Measurements from ENCODE around the gene DENND5A.
"Not testable (repeated sequence)": the region's sequence is repeated elsewhere in the genome, so short reads cannot be mapped to it uniquely, and the experiment has no call there.

DENND5A gene

GRCh38 chr11:9264316-9265210 is 587 bp downstream of the DENND5A start:
- Histone ChIP-seq H3K4me1 (ENCODE audit: control insufficient read depth, insufficient read depth, low read length) (no peaks in the 10 kb centered on the region), H3K9me3 (ENCODE audit: control insufficient read depth, low read length) (no peaks in the 10 kb centered on the region), H3K4me3 (ENCODE audit: insufficient read depth, low read depth, low read length) (peak overlapping the region; percentile 92), H3K27ac (ENCODE audit: insufficient read depth, low read depth, low read length, poor library complexity, severe bottlenecking) (peak overlapping the region; percentile 55), H3K36me3 (ENCODE audit: control insufficient read depth, insufficient read depth, low read length) (no peaks in the 10 kb centered on the region), H3K27me3 (ENCODE audit: control insufficient read depth, insufficient read depth, low read length, poor library complexity, severe bottlenecking) (no peaks in the 10 kb centered on the region)
- WGBS, 2 experiments: 0% methylated on average over 76 of the region's 76 CpGs

DNA sequence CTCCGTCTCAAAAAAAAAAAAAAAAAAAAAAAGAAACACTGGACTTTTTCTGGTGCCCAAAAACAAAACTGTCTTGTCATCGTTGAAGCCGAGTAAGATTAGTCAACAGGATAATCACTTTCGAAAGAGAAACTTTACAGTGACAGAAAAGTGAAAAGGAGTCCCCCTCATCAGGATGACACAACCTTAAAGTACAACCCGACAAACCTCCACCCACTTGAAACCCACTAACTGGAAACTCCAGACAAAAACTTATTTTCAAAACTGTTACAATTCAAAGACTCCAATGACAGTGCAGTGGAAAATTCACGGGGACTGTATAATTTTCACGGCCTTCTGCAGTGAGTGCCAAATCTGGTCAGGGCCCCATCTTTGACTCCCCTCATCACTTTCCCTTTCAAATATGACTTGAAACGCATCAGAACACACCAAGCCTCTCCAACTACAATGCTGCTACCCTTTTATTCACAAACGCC is 1.3 kb downstream of the DENND5A start:
- WGBS, 2 experiments: 40 to 48% methylated on average over 9 of the region's 9 CpGs
- Histone ChIP-seq H3K4me1 (ENCODE audit: control insufficient read depth, insufficient read depth, low read length) (no peaks in the 10 kb centered on the region), H3K36me3 (ENCODE audit: control insufficient read depth, insufficient read depth, low read length) (no peaks in the 10 kb centered on the region), H3K4me3 (ENCODE audit: insufficient read depth, low read depth, low read length) (peak overlapping the region; percentile 92), H3K9me3 (ENCODE audit: control insufficient read depth, low read length) (no peaks in the 10 kb centered on the region), H3K27me3 (ENCODE audit: control insufficient read depth, insufficient read depth, low read length, poor library complexity, severe bottlenecking) (no peaks in the 10 kb centered on the region), H3K27ac (ENCODE audit: insufficient read depth, low read depth, low read length, poor library complexity, severe bottlenecking) (peak overlapping the region; percentile 36)

GRCh38 chr11:9260838-9261146 is 4.4 kb downstream of the DENND5A start:
- not testable (repeated sequence) for H3K27ac ChIP-seq (ENCODE audit: insufficient read depth, low read depth, low read length, poor library complexity, severe bottlenecking); H3K9me3 ChIP-seq (ENCODE audit: control insufficient read depth, low read length); H3K36me3 ChIP-seq (ENCODE audit: control insufficient read depth, insufficient read depth, low read length); H3K27me3 ChIP-seq (ENCODE audit: control insufficient read depth, insufficient read depth, low read length, poor library complexity, severe bottlenecking); H3K4me1 ChIP-seq (ENCODE audit: control insufficient read depth, insufficient read depth, low read length); H3K4me3 ChIP-seq (ENCODE audit: insufficient read depth, low read depth, low read length)
- 90 to 92% methylated on average over 2 of the region's 2 CpGs for WGBS, 2 experiments

DNA sequence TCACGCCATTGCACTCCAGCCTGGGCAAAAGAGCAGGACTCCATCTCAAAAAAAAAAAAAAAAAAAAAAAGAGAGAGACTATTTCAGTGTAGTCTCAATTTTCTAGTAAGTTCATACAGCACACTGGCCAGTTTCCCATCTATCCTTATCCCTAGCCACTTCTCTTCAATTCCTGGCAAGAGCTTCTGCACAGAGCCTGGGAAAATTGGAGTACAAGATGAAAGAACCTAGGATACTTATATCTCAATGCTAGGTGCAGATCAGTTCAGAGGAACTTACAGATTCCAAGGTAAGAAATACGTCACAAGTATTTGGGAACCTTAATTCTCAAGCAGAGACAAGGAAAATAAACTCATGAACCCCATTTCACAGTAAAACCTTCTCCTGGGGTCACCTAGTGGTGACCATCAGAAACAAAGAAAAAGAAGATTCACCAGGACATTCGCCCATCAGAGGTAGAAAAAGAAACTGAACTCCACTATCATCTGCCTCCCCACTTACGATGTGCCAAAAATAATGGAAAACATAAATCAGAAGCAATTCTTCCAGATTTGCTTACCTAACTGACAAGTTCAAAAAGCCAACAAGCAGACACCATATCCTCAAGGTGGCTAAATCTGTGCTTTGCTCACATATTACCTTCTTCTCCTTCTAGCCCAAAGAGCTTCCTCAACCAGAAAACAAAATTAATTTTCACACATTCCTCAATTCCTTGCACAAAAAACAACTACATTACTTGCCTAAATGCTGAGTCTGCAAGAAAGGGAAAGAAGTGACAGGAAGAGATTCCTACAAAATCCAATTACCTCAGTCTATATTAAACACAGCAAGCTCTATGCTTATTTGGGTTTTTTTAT is 4.9 kb downstream of the DENND5A start:
- Histone ChIP-seq H3K4me3 (ENCODE audit: insufficient read depth, low read depth, low read length) (no peak overlapping the region), H3K27me3 (ENCODE audit: control insufficient read depth, insufficient read depth, low read length, poor library complexity, severe bottlenecking) (no peaks in the 10 kb centered on the region), H3K9me3 (ENCODE audit: control insufficient read depth, low read length) (peaks cover 2% of the 10 kb centered on the region), H3K36me3 (ENCODE audit: control insufficient read depth, insufficient read depth, low read length) (peaks cover 5% of the 10 kb centered on the region), H3K27ac (ENCODE audit: insufficient read depth, low read depth, low read length, poor library complexity, severe bottlenecking) (no peak overlapping the region), H3K4me1 (ENCODE audit: control insufficient read depth, insufficient read depth, low read length) (no peaks in the 10 kb centered on the region)
- WGBS, 2 experiments: 92 to 95% methylated on average over 4 of the region's 4 CpGs

GRCh38 chr11:9258279-9258678 is 6.9 kb downstream of the DENND5A start:
- H3K36me3 ChIP-seq (ENCODE audit: control insufficient read depth, insufficient read depth, low read length); H3K27ac ChIP-seq (ENCODE audit: insufficient read depth, low read depth, low read length, poor library complexity, severe bottlenecking); H3K4me3 ChIP-seq (ENCODE audit: insufficient read depth, low read depth, low read length); H3K27me3 ChIP-seq (ENCODE audit: control insufficient read depth, insufficient read depth, low read length, poor library complexity, severe bottlenecking); H3K4me1 ChIP-seq (ENCODE audit: control insufficient read depth, insufficient read depth, low read length); H3K9me3 ChIP-seq (ENCODE audit: control insufficient read depth, low read length): not testable (repeated sequence)
- 92 to 97% methylated on average over 3 to 4 of the region's 4 CpGs for WGBS, 2 experiments

DNA sequence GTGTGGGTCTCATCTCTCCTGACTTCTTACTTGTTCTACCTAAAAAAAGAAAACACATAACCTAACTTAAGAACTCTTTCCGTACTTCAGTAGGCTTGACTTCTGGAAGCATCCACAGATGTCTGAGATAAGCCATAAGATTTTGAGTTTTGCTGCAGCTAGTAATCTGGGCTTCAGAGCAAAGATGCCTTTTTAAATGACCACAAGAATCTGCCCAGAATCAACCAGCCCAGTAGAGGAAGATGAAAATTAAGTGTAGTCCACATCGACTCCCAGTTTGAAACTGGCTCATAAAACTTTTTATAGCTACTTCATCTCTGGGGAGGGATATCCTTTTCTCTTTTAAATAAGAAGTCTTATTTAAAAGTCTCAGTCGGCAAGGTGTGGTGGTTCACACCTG is 10.7 kb downstream of the DENND5A start:
- Histone ChIP-seq H3K27me3 (ENCODE audit: control insufficient read depth, insufficient read depth, low read length, poor library complexity, severe bottlenecking) (no peaks in the 10 kb centered on the region), H3K27ac (ENCODE audit: insufficient read depth, low read depth, low read length, poor library complexity, severe bottlenecking) (no peak overlapping the region), H3K9me3 (ENCODE audit: control insufficient read depth, low read length) (peaks cover 2% of the 10 kb centered on the region), H3K36me3 (ENCODE audit: control insufficient read depth, insufficient read depth, low read length) (peaks cover 5% of the 10 kb centered on the region), H3K4me1 (ENCODE audit: control insufficient read depth, insufficient read depth, low read length) (no peaks in the 10 kb centered on the region), H3K4me3 (ENCODE audit: insufficient read depth, low read depth, low read length) (no peak overlapping the region)
- 93 to 100% methylated on average over 2 to 3 of the region's 3 CpGs for WGBS, 2 experiments

DNA sequence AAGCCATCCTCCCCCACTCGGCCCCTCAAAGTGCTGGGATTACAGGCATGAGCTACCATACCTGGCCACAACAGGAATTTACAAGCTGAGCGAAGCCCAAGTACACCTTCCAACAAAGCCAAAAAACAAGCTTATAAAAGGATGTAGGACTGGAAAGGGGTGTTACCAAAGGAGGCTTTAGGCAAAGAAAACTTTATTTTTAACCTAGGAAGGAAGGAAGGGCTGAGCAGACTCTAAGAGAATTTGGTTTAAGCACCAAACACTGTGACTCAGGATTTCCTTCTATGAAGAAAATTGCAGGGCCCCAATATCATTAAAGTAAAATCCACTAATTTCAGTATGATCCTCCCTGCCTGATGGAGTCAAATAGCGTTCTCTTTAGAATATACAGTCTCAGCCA is 12.1 kb downstream of the DENND5A start:
- 96 to 98% methylated on average over 3 of the region's 3 CpGs for WGBS, 2 experiments
- Histone ChIP-seq H3K9me3 (ENCODE audit: control insufficient read depth, low read length) (no peaks in the 10 kb centered on the region), H3K36me3 (ENCODE audit: control insufficient read depth, insufficient read depth, low read length) (no peaks in the 10 kb centered on the region)

DNA sequence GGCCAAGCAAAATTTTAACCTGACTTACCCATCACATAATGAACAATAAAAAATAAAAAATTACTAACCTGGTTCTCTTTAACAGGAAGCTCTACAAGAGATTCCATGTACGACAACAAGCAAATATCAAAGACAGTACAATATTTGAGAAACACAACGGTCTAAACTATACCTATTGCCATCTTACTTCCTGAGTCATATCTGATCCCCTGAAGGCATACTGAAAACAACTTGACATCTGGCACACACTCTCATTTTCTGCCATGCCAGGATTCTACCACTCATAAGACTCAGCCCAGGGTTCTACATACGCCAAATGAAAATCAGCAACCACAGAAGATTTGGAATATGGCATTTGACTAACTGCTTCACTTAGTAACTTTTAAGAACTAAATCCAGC is 13.8 kb downstream of the DENND5A start:
- 96% methylated on average over 3 of the region's 3 CpGs for WGBS, 2 experiments
- Histone ChIP-seq H3K27ac (ENCODE audit: insufficient read depth, low read depth, low read length, poor library complexity, severe bottlenecking) (no peak overlapping the region), H3K27me3 (ENCODE audit: control insufficient read depth, insufficient read depth, low read length, poor library complexity, severe bottlenecking) (no peaks in the 10 kb centered on the region), H3K9me3 (ENCODE audit: control insufficient read depth, low read length) (no peaks in the 10 kb centered on the region), H3K36me3 (ENCODE audit: control insufficient read depth, insufficient read depth, low read length) (no peaks in the 10 kb centered on the region), H3K4me3 (ENCODE audit: insufficient read depth, low read depth, low read length) (no peak overlapping the region), H3K4me1 (ENCODE audit: control insufficient read depth, insufficient read depth, low read length) (no peaks in the 10 kb centered on the region)

More for the DNA sequence above, 12.1 kb downstream of the DENND5A start:
- Histone ChIP-seq H3K27me3 (ENCODE audit: control insufficient read depth, insufficient read depth, low read length, poor library complexity, severe bottlenecking) (no peaks in the 10 kb centered on the region), H3K4me1 (ENCODE audit: control insufficient read depth, insufficient read depth, low read length) (no peaks in the 10 kb centered on the region), H3K4me3 (ENCODE audit: insufficient read depth, low read depth, low read length) (no peak overlapping the region), H3K27ac (ENCODE audit: insufficient read depth, low read depth, low read length, poor library complexity, severe bottlenecking) (no peak overlapping the region)

GRCh38 chr11:9250139-9250582 is 15.0 kb downstream of the DENND5A start:
- Histone ChIP-seq H3K9me3 (ENCODE audit: control insufficient read depth, low read length) (no peaks in the 10 kb centered on the region), H3K27me3 (ENCODE audit: control insufficient read depth, insufficient read depth, low read length, poor library complexity, severe bottlenecking) (no peaks in the 10 kb centered on the region), H3K36me3 (ENCODE audit: control insufficient read depth, insufficient read depth, low read length) (no peaks in the 10 kb centered on the region), H3K4me3 (ENCODE audit: insufficient read depth, low read depth, low read length) (no peak overlapping the region), H3K4me1 (ENCODE audit: control insufficient read depth, insufficient read depth, low read length) (no peaks in the 10 kb centered on the region), H3K27ac (ENCODE audit: insufficient read depth, low read depth, low read length, poor library complexity, severe bottlenecking) (no peak overlapping the region)
- 83 to 92% methylated on average over 2 of the region's 2 CpGs for WGBS, 2 experiments

- WGBS, 2 experiments: 88 to 92% methylated on average over 7 of the region's 7 CpGs
- Histone ChIP-seq H3K4me1 (ENCODE audit: control insufficient read depth, insufficient read depth, low read length) (no peaks in the 10 kb centered on the region), H3K36me3 (ENCODE audit: control insufficient read depth, insufficient read depth, low read length) (no peaks in the 10 kb centered on the region), H3K27ac (ENCODE audit: insufficient read depth, low read depth, low read length, poor library complexity, severe bottlenecking) (no peak overlapping the region), H3K4me3 (ENCODE audit: insufficient read depth, low read depth, low read length) (no peak overlapping the region), H3K27me3 (ENCODE audit: control insufficient read depth, insufficient read depth, low read length, poor library complexity, severe bottlenecking) (no peaks in the 10 kb centered on the region), H3K9me3 (ENCODE audit: control insufficient read depth, low read length) (no peaks in the 10 kb centered on the region)
Measured at GRCh38 chr11:9249252-9249651, 15.9 kb downstream of the DENND5A start.

Measured in ectodermal cell (in vitro differentiated cells).